ENCODE data around the gene NEMP1.
"Not testable (repeated sequence)": the region's sequence is repeated elsewhere in the genome, so short reads cannot be mapped to it uniquely, and the experiment has no call there.

NEMP1 gene

GRCh38 chr12:57078519-57079404, at the start of gene NEMP1:
NEMP1 (minus strand) TSS chr12:57078791; CDS start chr12:57078745, 46 bp downstream.
- peak; percentile 95 for DNase-seq

GRCh38 chr12:57127726-57128518, 49.3 kb upstream of the NEMP1 start, which contains the start of gene LRP1:
LRP1 (plus strand) TSS chr12:57128483; CDS start chr12:57128965, 482 bp downstream.
- DNase-seq = peak; percentile 63

- DNase-seq = no peak
These were observed 48.6 kb upstream of the NEMP1 start for GRCh38 chr12:57127101-57127725.

- DNase-seq = no peak
These were observed 48.0 kb upstream of the NEMP1 start for GRCh38 chr12:57126561-57126960.

GRCh38 chr12:57126061-57126460, 47.5 kb upstream of the NEMP1 start:
- no peak for DNase-seq

- DNase-seq = peak; percentile 62
These were observed 45.8 kb upstream of the NEMP1 start for GRCh38 chr12:57124261-57124877.

GRCh38 chr12:57123813-57124212, 45.2 kb upstream of the NEMP1 start:
- no peak for DNase-seq

GRCh38 chr12:57120718-57121117, 42.1 kb upstream of the NEMP1 start:
- DNase-seq = not testable (repeated sequence)

- DNase-seq = no peak
These were observed 40.9 kb upstream of the NEMP1 start for GRCh38 chr12:57119294-57120085.

- no peak for DNase-seq
These were observed 40.2 kb upstream of the NEMP1 start for GRCh38 chr12:57118711-57119271.

- no peak for DNase-seq
These were observed 38.1 kb upstream of the NEMP1 start for GRCh38 chr12:57116580-57117281.

GRCh38 chr12:57112492-57113294, 34.1 kb upstream of the NEMP1 start:
- no peak for DNase-seq

GRCh38 chr12:57111031-57111734, 32.6 kb upstream of the NEMP1 start, which contains the start of gene STAT6:
STAT6 (minus strand) TSS chr12:57111362; CDS start chr12:57108278, 3,084 bp downstream.
- peak; percentile 29 for DNase-seq

- DNase-seq = no peak
These were observed 31.8 kb upstream of the NEMP1 start for GRCh38 chr12:57110104-57111030.

- no peak for DNase-seq
These were observed 30.9 kb upstream of the NEMP1 start for GRCh38 chr12:57109207-57110103.

- DNase-seq = no peak
These were observed 29.0 kb upstream of the NEMP1 start for GRCh38 chr12:57107456-57108155.
